WTC11 (cell line): Measurements from ENCODE around the gene TUBGCP2.

Experiments
- CTCF ChIP-seq: fragments of 200-600 bp; IDR thresholded peaks from 2 replicates; pipeline ENCODE4 v1.8.0; 2022; ENCODE audit warnings: antibody characterized with exemption
- E2F4 ChIP-seq: sonication (generic); formaldehyde crosslinking; IDR thresholded peaks from 2 replicates; pipeline ENCODE4 v1.8.1; 2022; ENCODE audit warnings: low read depth, mild to moderate bottlenecking, moderate library complexity, missing genetic modification reagents, borderline replicate concordance
- NR3C1 ChIP-seq: sonication (generic); formaldehyde crosslinking; conservative IDR thresholded peaks from 2 replicates; pipeline ENCODE4 v1.8.1; 2023; ENCODE audit warnings: low read depth, mild to moderate bottlenecking, missing genetic modification reagents
- SMAD4 ChIP-seq: sonication (generic); formaldehyde crosslinking; IDR thresholded peaks from 2 replicates; pipeline ENCODE4 v1.8.0; 2022; ENCODE audit warnings: mild to moderate bottlenecking, missing genetic modification reagents

- TF ChIP-seq E2F4 (CRISPR knock-in tag) (no peak), NR3C1 (no peak), CTCF (no peak), SMAD4 (no peak)
Measured at GRCh38 chr10:133246236-133246626, 62.4 kb downstream of the TUBGCP2 start.
